Left ventricle myocardium inferior (tissue), 1 donor: ENCODE results near the gene RPL41. TPM values are rescaled to one million over a fixed set of nuclear protein-coding genes. Genes with fewer than 3 reads are reported as not detected.

Experiments
- DNase-seq: peaks from one replicate; pipeline ENCODE4 v3.0.0-alpha.2; 2020
- H3K27ac ChIP-seq: fragments of 200-600 bp; replicated peaks from 2 replicates; pipeline ENCODE4 v1.8.0; 2021
- H3K27me3 ChIP-seq: fragments of 200-600 bp; 2 replicates; pipeline ENCODE4 v1.8.0; 2021; ENCODE audit warnings: low read depth
- H3K36me3 ChIP-seq: fragments of 200-600 bp; 2 replicates; pipeline ENCODE4 v1.8.0; 2021
- H3K4me1 ChIP-seq: fragments of 200-600 bp; 2 replicates; pipeline ENCODE4 v1.8.0; 2021
- H3K4me3 ChIP-seq: fragments of 200-600 bp; 2 replicates; pipeline ENCODE4 v1.8.0; 2021; ENCODE audit warnings: mild to moderate bottlenecking, moderate library complexity
- H3K9me3 ChIP-seq: fragments of 200-600 bp; replicated peaks from 2 replicates; pipeline ENCODE4 v1.8.0; 2021
- CTCF ChIP-seq: fragments of 200-600 bp; IDR thresholded peaks from 2 replicates; pipeline ENCODE4 v1.8.0; 2021; ENCODE audit warnings: antibody characterized with exemption, mild to moderate bottlenecking, borderline replicate concordance
- intact Hi-C: fragments of 100-400 bp; cut with micrococcal nuclease; formaldehyde crosslinking; loops from one replicate; pipeline ENCODE4 v1.11.0; 2022
- total RNA-seq: library from RNA; stranded (reverse); fragmentation: NEBNext Ultra II Directional; extraction: Animal tissue kit (Norgen Biotek cat#: 25700); gene quantifications from one replicate; pipeline ENCODE4 v1.2.1, GENCODE V29; 2021
- donor health status: DM: no; HTN: yes; CAD: no; lungs with severe emphysema.

The RPL41 gene
- total RNA-seq, 1 donor from 2014 or later: 1,892 TPM

- Histone ChIP-seq H3K9me3 (no peaks in the 10 kb centered on the region), H3K4me1 (peaks cover 43% of the 10 kb centered on the region), H3K27me3 (no peaks in the 10 kb centered on the region), H3K4me3 (no peak overlapping the region), H3K27ac (no peak overlapping the region), H3K36me3 (no peaks in the 10 kb centered on the region)
- DNase-seq: no peak
- intact Hi-C loops: no loop called here
- TF ChIP-seq CTCF: no peak
Measured at GRCh38 chr12:56150563-56150962, 34.1 kb downstream of the RPL41 start.

GRCh38 chr12:56151672-56152131, 35.3 kb downstream of the RPL41 start:
- Histone ChIP-seq H3K4me3 (peak overlapping the region; percentile 76), H3K27ac (peak overlapping the region; percentile 93), H3K4me1 (peaks cover 38% of the 10 kb centered on the region), H3K36me3 (no peaks in the 10 kb centered on the region), H3K9me3 (no peaks in the 10 kb centered on the region), H3K27me3 (no peaks in the 10 kb centered on the region)
- no peak for DNase-seq
- intact Hi-C loops: no loop called here
- TF ChIP-seq CTCF: peak; percentile 32

- Histone ChIP-seq H3K4me1 (peaks cover 38% of the 10 kb centered on the region), H3K27me3 (no peaks in the 10 kb centered on the region), H3K4me3 (peak within 1 kb of the TSS; percentile 76), H3K9me3 (no peaks in the 10 kb centered on the region), H3K36me3 (no peaks in the 10 kb centered on the region), H3K27ac (peak within 1 kb of the TSS; percentile 93)
- intact Hi-C loops: no loop called here
- DNase-seq: peak; percentile 96
- TF ChIP-seq CTCF: no peak
Measured at GRCh38 chr12:56152132-56152755, 35.8 kb downstream of the RPL41 start, which contains the start of gene MYL6B. TSS of gene MYL6B (plus strand) at chr12:56152587. CDS start at chr12:56153919, 1,332 bp downstream.

- H3K4me3 ChIP-seq: peak overlapping the region; percentile 76
- no peaks in the 10 kb centered on the region for H3K36me3 ChIP-seq
- no peak for TF ChIP-seq CTCF
- H3K27me3 ChIP-seq: no peaks in the 10 kb centered on the region
- peaks cover 42% of the 10 kb centered on the region for H3K4me1 ChIP-seq
- no peaks in the 10 kb centered on the region for H3K9me3 ChIP-seq
- peak overlapping the region; percentile 93 for H3K27ac ChIP-seq
- intact Hi-C loops: no loop called here
- DNase-seq: no peak
Measured at GRCh38 chr12:56152756-56153677, 36.6 kb downstream of the RPL41 start.

GRCh38 chr12:56153678-56154065, 37.2 kb downstream of the RPL41 start:
- H3K4me1 ChIP-seq: peaks cover 46% of the 10 kb centered on the region
- H3K27me3 ChIP-seq: no peaks in the 10 kb centered on the region
- no peak overlapping the region for H3K27ac ChIP-seq
- intact Hi-C loops: no loop called here
- no peaks in the 10 kb centered on the region for H3K9me3 ChIP-seq
- DNase-seq: no peak
- no peak for TF ChIP-seq CTCF
- H3K4me3 ChIP-seq: no peak overlapping the region
- no peaks in the 10 kb centered on the region for H3K36me3 ChIP-seq
